ENCODE measurements around the gene SCYGR4.

DNA sequence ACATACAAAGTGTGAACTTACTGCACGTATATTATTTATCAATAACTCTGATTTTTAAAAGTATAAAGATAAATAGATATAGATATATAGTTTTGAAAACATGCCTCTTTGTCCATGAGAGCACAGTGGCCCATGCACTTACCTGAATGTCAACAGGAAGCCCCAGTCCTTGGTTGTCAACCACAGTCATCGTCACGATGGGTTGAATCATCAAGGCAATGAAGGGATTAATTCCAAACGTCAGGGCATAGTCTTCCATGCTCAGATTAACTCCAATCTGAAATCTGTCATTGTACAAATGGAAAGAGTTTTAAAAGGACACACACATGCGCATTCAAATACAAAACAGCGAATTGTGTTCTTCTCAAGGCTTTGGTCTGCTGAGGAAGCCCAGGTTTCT, 15.5 kb downstream of the SCYGR4 start:
- TF ChIP-seq BHLHE40 (IDR thresholded peaks at IDR 0.05; ENCODE audit: low read depth, low read length) (no peak), POLR2AphosphoS2 (conservative IDR thresholded peaks at IDR 0.05; ENCODE audit: low read length) (no peak), POLR2A (IDR thresholded peaks at IDR 0.05; ENCODE audit: low read length) (no peak), CHD2 (IDR thresholded peaks at IDR 0.05; ENCODE audit: low read length, partially characterized antibody) (no peak)
- TF ChIP-seq, protein P1, sequence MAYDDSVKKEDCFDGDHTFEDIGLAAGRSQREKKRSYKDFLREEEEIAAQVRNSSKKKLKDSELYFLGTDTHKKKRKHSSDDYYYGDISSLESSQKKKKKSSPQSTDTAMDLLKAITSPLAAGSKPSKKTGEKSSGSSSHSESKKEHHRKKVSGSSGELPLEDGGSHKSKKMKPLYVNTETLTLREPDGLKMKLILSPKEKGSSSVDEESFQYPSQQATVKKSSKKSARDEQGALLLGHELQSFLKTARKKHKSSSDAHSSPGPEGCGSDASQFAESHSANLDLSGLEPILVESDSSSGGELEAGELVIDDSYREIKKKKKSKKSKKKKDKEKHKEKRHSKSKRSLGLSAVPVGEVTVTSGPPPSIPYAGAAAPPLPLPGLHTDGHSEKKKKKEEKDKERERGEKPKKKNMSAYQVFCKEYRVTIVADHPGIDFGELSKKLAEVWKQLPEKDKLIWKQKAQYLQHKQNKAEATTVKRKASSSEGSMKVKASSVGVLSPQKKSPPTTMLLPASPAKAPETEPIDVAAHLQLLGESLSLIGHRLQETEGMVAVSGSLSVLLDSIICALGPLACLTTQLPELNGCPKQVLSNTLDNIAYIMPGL (CRISPR knock-in tag; IDR thresholded peaks at IDR 0.05; ENCODE audit: borderline replicate concordance): no peak
- TF ChIP-seq, protein P2, sequence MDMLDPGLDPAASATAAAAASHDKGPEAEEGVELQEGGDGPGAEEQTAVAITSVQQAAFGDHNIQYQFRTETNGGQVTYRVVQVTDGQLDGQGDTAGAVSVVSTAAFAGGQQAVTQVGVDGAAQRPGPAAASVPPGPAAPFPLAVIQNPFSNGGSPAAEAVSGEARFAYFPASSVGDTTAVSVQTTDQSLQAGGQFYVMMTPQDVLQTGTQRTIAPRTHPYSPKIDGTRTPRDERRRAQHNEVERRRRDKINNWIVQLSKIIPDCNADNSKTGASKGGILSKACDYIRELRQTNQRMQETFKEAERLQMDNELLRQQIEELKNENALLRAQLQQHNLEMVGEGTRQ (IDR thresholded peaks at IDR 0.05): no peak
